ENCODE data around the gene HHIPL1. TPM values are rescaled to one million over a fixed set of nuclear protein-coding genes. Genes with fewer than 3 reads are reported as not detected.

HHIPL1 gene
- total RNA-seq, 1 donor from 2014 or later: 5.9 TPM

- no peak overlapping the region for H3K27ac ChIP-seq
- H3K4me1 ChIP-seq: no peaks in the 10 kb centered on the region
- H3K36me3 ChIP-seq: peaks cover 0 to 3% of the 10 kb centered on the region in 2 donors
- no peak for TF ChIP-seq POLR2A (IDR thresholded peaks at IDR 0.05)
- TF ChIP-seq CTCF (IDR thresholded peaks at IDR 0.05): no peak
- TF ChIP-seq POLR2AphosphoS5 (IDR thresholded peaks at IDR 0.05; ENCODE audit: insufficient read depth in 1 of 2, low read depth in 1 of 2): no peak
- intact Hi-C loops (cut with DNase I): no loop called here
- H3K9me3 ChIP-seq: peaks cover 11% of the 10 kb centered on the region
- DNase-seq (ENCODE audit: extremely low spot score in 2 of 2): peak in 1 of 2 donors; percentile 55
- no peaks in the 10 kb centered on the region for H3K27me3 ChIP-seq
- no peak overlapping the region for H3K4me3 ChIP-seq
Observed at GRCh38 chr14:99699861-99700260, 54.9 kb downstream of the HHIPL1 start.

GRCh38 chr14:99700379-99700778 is 55.5 kb downstream of the HHIPL1 start:
- Histone ChIP-seq H3K27ac (no peak overlapping the region), H3K27me3 (no peaks in the 10 kb centered on the region), H3K4me1 (no peaks in the 10 kb centered on the region), H3K4me3 (no peak overlapping the region), H3K9me3 (peaks cover 11% of the 10 kb centered on the region), H3K36me3 (peaks cover 0 to 3% of the 10 kb centered on the region in 2 donors)
- intact Hi-C loops (cut with DNase I): no loop called here
- no peak for TF ChIP-seq POLR2A (IDR thresholded peaks at IDR 0.05)
- no peak for TF ChIP-seq CTCF (IDR thresholded peaks at IDR 0.05)
- TF ChIP-seq POLR2AphosphoS5 (IDR thresholded peaks at IDR 0.05; ENCODE audit: insufficient read depth in 1 of 2, low read depth in 1 of 2): no peak
- DNase-seq (ENCODE audit: extremely low spot score in 2 of 2): no peak

GRCh38 chr14:99701260-99701659 is 56.3 kb downstream of the HHIPL1 start:
- Histone ChIP-seq H3K27me3 (no peaks in the 10 kb centered on the region), H3K9me3 (peaks cover 11% of the 10 kb centered on the region), H3K4me3 (no peak overlapping the region), H3K36me3 (peaks cover 0 to 3% of the 10 kb centered on the region in 2 donors), H3K27ac (no peak overlapping the region), H3K4me1 (no peaks in the 10 kb centered on the region)
- TF ChIP-seq POLR2A (IDR thresholded peaks at IDR 0.05) (no peak), CTCF (IDR thresholded peaks at IDR 0.05) (no peak), POLR2AphosphoS5 (IDR thresholded peaks at IDR 0.05; ENCODE audit: insufficient read depth in 1 of 2, low read depth in 1 of 2) (no peak)
- intact Hi-C loops (cut with DNase I): no loop called here
- no peak for DNase-seq (ENCODE audit: extremely low spot score in 2 of 2)

- Histone ChIP-seq H3K36me3 (peaks cover 0 to 3% of the 10 kb centered on the region in 2 donors), H3K27me3 (no peaks in the 10 kb centered on the region), H3K4me3 (no peak overlapping the region), H3K27ac (no peak overlapping the region), H3K9me3 (peaks cover 11% of the 10 kb centered on the region), H3K4me1 (no peaks in the 10 kb centered on the region)
- TF ChIP-seq CTCF (IDR thresholded peaks at IDR 0.05): no peak
- no peak for TF ChIP-seq POLR2A (IDR thresholded peaks at IDR 0.05)
- TF ChIP-seq POLR2AphosphoS5 (IDR thresholded peaks at IDR 0.05; ENCODE audit: insufficient read depth in 1 of 2, low read depth in 1 of 2): no peak
- no peak for DNase-seq (ENCODE audit: extremely low spot score in 2 of 2)
- intact Hi-C loops (cut with DNase I): no loop called here
Observed at GRCh38 chr14:99702115-99702514, 57.2 kb downstream of the HHIPL1 start.

GRCh38 chr14:99703381-99703780 is 58.5 kb downstream of the HHIPL1 start:
- TF ChIP-seq POLR2AphosphoS5 (IDR thresholded peaks at IDR 0.05; ENCODE audit: insufficient read depth in 1 of 2, low read depth in 1 of 2) (no peak), CTCF (IDR thresholded peaks at IDR 0.05) (no peak), POLR2A (IDR thresholded peaks at IDR 0.05) (no peak)
- peaks cover 11% of the 10 kb centered on the region for H3K9me3 ChIP-seq
- DNase-seq (ENCODE audit: extremely low spot score in 2 of 2): no peak
- H3K4me3 ChIP-seq: no peak overlapping the region
- no peak overlapping the region for H3K27ac ChIP-seq
- intact Hi-C loops (cut with DNase I): no loop called here
- no peaks in the 10 kb centered on the region for H3K27me3 ChIP-seq
- peaks cover 0 to 3% of the 10 kb centered on the region in 2 donors for H3K36me3 ChIP-seq
- no peaks in the 10 kb centered on the region for H3K4me1 ChIP-seq
